Hepatocyte (in vitro differentiated cells): Measurements from ENCODE around the gene MYO1H.

Source experiments
- CTCF ChIP-seq: fragments of 200-600 bp; sonication (generic); IDR thresholded peaks from 2 replicates; pipeline ENCODE4 v1.5.1; 2016; ENCODE audit warnings: antibody characterized with exemption, mild to moderate bottlenecking; ENCODE audit not compliant: poor library complexity
- EZH2 ChIP-seq: fragments of 200-600 bp; sonication (generic); IDR thresholded peaks from 2 replicates; pipeline ENCODE4 v1.6.1; 2016; ENCODE audit warnings: antibody characterized with exemption, mild to moderate bottlenecking, borderline replicate concordance

GRCh38 chr12:109389146-109389545 is 41.4 kb downstream of the MYO1H start:
- no peak for TF ChIP-seq CTCF
- no peak for TF ChIP-seq EZH2
